Measurements from ENCODE around the gene ESR1.
"Not testable (repeated sequence)": the region's sequence is repeated elsewhere in the genome, so short reads cannot be mapped to it uniquely, and the experiment has no call there.

Gene ESR1

DNA sequence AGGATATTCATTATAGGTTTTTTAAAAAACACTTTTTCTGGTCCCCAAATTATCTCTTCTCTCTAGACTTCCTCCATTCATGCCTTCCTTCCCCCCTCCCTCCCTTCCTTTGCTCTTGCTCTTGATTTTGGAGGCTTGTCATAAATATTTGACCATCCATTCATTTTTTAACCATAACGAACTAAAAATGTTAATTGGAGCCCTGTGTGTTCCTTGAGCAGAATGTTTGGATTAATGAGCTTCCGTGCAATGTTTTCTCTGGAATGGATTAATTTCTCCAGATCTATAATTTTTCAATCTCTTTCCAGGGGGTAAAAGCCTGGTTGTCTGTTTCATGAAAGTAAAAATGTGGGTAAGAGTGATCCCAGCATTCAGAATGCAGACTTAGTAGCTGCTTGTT lies 155.5 kb downstream of the ESR1 start:
- TF ChIP-seq, protein P1, sequence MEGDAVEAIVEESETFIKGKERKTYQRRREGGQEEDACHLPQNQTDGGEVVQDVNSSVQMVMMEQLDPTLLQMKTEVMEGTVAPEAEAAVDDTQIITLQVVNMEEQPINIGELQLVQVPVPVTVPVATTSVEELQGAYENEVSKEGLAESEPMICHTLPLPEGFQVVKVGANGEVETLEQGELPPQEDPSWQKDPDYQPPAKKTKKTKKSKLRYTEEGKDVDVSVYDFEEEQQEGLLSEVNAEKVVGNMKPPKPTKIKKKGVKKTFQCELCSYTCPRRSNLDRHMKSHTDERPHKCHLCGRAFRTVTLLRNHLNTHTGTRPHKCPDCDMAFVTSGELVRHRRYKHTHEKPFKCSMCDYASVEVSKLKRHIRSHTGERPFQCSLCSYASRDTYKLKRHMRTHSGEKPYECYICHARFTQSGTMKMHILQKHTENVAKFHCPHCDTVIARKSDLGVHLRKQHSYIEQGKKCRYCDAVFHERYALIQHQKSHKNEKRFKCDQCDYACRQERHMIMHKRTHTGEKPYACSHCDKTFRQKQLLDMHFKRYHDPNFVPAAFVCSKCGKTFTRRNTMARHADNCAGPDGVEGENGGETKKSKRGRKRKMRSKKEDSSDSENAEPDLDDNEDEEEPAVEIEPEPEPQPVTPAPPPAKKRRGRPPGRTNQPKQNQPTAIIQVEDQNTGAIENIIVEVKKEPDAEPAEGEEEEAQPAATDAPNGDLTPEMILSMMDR (IDR thresholded peaks at IDR 0.05; ENCODE audit: control insufficient read depth, extremely low read depth, insufficient read depth), result no peak
- H3K4me3 ChIP-seq (ENCODE audit: low read depth, low read length), result no peak overlapping the region
- DNase-seq (ENCODE audit: low read depth), result no peak

DNA sequence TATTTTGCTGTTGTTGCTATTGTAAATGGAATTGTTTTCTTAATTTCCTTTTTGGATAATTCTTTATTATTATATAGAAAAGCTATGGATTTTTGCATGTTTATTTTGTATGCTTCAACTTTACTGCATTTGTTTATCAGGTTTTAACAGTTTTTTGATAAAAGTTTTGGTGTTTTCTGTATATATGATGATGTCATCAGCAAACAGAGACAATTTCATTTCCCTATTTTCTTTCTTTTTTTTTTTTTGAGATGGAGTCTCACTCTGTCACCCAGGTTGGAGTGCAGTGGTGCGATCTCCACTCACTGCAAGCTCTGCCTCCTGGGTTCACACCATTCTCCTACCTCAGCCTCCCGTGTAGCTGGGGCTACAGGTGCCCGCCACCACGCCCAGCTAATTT lies 156.9 kb downstream of the ESR1 start:
- not testable (repeated sequence) for H3K4me3 ChIP-seq (ENCODE audit: low read depth, low read length); DNase-seq (ENCODE audit: low read depth)

DNA sequence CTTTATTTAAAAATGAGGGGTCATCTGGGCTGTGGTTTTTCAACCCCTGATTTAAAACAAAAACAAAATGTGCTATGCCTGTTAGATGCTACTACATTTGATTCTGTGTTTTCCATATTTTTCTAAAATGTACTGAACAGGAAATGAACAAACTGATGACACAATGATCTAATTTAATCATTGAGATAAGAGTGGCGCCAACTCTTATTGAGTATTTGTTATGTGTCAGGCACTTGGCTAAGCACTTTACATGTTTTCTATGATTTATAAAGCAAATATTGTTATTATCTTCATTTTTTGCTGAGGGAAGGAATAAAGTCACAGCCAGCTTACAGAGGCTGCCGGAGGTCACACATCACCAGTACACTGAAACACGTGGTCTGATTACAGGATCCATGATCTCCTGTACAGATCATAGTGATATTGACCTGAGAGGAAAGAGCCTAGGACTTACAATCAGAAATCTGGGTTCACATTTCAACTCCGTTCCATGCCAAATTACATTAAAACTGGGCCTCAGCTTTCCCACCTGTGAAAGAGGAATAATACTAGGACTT lies 166.7 kb downstream of the ESR1 start:
- H3K4me3 ChIP-seq (ENCODE audit: low read depth, low read length), result no peak overlapping the region
- DNase-seq (ENCODE audit: low read depth), result no peak
- TF ChIP-seq, protein P1 (IDR thresholded peaks at IDR 0.05; ENCODE audit: control insufficient read depth, extremely low read depth, insufficient read depth), result no peak

DNA sequence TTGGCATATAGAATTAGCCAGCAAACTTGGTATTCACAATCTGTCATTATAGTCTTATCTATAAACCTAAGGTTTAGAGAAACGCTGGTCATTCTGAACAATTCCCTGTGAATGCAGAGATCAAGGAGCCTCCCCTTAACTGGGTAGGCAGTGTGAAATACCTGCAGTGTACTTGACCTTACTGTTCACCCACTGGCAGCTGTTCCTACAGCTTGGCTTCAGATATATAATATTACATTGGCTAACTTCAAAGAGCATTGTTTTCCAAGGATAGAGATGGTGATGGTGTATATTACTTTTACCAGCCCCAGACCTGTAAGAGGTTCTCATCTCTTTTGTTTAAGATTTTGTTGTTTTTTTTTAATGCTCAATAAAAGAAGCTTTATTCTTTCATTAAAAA lies 168.3 kb downstream of the ESR1 start:
- TF ChIP-seq, protein P1 (IDR thresholded peaks at IDR 0.05; ENCODE audit: control insufficient read depth, extremely low read depth, insufficient read depth), result no peak
- no peak for DNase-seq (ENCODE audit: low read depth)
- no peak overlapping the region for H3K4me3 ChIP-seq (ENCODE audit: low read depth, low read length)

DNA sequence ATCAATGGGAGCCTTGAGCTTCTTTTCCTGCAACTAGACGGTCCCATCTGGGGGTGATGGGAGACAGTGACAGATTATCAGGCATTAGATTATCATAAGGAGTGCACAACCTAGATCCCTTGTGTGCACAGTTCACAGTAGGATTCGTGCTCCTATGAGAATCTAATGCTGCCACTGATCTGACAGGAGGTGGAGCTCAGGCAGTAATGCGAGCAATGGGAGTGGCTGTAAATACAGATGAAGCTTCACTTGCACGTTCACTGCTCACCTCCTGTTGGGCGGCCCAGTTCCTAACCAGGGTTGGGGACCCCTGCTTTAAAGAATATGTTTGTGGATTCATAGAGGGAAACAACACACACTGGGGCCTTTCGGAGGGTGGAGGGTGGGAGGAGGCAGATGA lies 180.7 kb downstream of the ESR1 start:
- not testable (repeated sequence) for DNase-seq (ENCODE audit: low read depth); H3K4me3 ChIP-seq (ENCODE audit: low read depth, low read length)

DNA sequence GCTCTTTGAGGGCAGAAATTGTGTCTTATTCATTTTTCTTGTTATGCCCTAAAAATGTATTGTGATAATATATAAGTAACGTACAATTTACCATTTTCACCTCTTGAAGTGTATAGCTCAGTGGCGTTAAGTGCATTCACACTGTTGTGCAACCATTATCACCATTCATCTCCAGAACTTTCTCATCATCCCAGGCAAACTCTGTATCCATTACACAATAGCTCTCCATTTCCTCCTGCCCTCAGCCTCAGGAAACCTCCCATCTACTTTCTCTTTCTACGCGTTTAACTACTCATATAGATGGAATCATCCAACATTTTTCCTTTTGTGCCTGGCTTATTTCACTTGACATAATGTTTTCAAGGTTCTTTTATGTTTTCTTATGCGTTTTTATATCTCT lies 184.6 kb downstream of the ESR1 start:
- no peak for DNase-seq (ENCODE audit: low read depth)
- TF ChIP-seq, protein P1 (IDR thresholded peaks at IDR 0.05; ENCODE audit: control insufficient read depth, extremely low read depth, insufficient read depth), result no peak
- H3K4me3 ChIP-seq (ENCODE audit: low read depth, low read length), result no peak overlapping the region

DNA sequence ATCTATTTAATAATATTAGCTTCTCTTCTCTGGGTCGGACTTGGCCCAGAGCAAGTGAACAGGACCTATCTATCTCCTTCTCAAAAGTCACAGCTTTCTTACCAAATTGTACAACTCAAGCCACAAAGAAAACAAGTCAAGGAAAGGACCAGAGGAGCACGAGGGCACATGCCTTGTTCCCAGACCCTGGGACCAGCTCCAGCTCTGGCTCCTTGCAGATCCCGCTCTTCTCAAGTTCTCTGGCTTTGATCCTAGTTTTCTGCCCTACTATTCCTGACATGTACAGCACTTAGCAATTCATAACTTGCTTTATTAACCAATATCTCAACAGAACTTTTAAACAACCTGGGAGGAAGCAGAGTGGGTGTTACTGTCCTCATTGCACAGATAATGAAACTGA lies 185.9 kb downstream of the ESR1 start:
- DNase-seq (ENCODE audit: low read depth), result peak; percentile 14
- TF ChIP-seq, protein P1 (IDR thresholded peaks at IDR 0.05; ENCODE audit: control insufficient read depth, extremely low read depth, insufficient read depth), result no peak
- H3K4me3 ChIP-seq (ENCODE audit: low read depth, low read length), result no peak overlapping the region

DNA sequence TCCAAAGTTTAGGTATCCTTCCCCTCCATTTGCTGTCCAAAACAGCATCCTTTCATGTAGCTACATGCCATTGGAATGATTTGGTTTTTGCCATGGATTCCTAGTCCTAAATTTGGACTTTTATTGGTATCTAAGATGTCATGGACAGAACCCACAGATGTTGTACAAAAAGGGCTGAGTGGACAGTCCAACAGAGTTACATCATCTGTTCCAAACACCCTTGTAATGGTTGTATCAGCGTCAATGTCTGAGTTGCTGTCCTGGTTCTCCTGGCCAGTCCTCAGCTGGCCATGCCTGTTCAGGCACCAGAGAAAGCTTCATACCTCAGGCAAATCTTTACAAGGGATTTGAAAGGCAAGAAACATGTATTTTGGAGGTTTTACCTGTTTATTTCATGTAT lies 191.3 kb downstream of the ESR1 start:
- TF ChIP-seq, protein P1 (IDR thresholded peaks at IDR 0.05; ENCODE audit: control insufficient read depth, extremely low read depth, insufficient read depth), result no peak
- DNase-seq (ENCODE audit: low read depth), result no peak
- no peak overlapping the region for H3K4me3 ChIP-seq (ENCODE audit: low read depth, low read length)
